Colonic mucosa (tissue), 4 donors: ENCODE measurements around the gene CUBN. TPM values are rescaled to one million over a fixed set of nuclear protein-coding genes. Genes with fewer than 3 reads are reported as not detected.

ENCODE experiments used
- DNase-seq: peaks from one replicate; pipeline ENCODE4 v3.0.0-alpha.2; 2020
- H3K27ac ChIP-seq: fragments of 200-600 bp; one replicate; pipeline ENCODE4 v1.8.0; 2021
- H3K27me3 ChIP-seq: fragments of 200-600 bp; one replicate; pipeline ENCODE4 v1.8.0; 2021
- H3K36me3 ChIP-seq: fragments of 200-600 bp; one replicate; pipeline ENCODE4 v1.8.0; 2021
- H3K4me1 ChIP-seq: fragments of 200-600 bp; one replicate; pipeline ENCODE4 v1.8.0; 2021; ENCODE audit warnings: mild to moderate bottlenecking
- H3K4me3 ChIP-seq: fragments of 200-600 bp; one replicate; pipeline ENCODE4 v1.8.0; 2021
- H3K9ac ChIP-seq, 2 donors: one replicate each; pipeline ENCODE4 v1.7.0; 2013; ENCODE audit warnings: control low read depth in 2 of 2, low read depth in 2 of 2, low read length in 2 of 2
- H3K9me3 ChIP-seq: fragments of 200-600 bp; one replicate; pipeline ENCODE4 v1.8.0; 2021
- intact Hi-C: fragments of 100-400 bp; cut with DNase I; formaldehyde crosslinking; loops from one replicate; pipeline ENCODE4 v1.14.1; 2022
- total RNA-seq, 2 donors: library from RNA; stranded (reverse); fragmentation: NEBNext Ultra II Directional in 1 of 2; extraction: Animal tissue kit (Norgen Biotek cat#: 25700) in 1 of 2; gene quantifications; one replicate each; pipeline ENCODE4 v1.2.1, GENCODE V29; 2021
- TF ChIP-seq, protein P1 (sequence below): fragments of 200-600 bp; IDR thresholded peaks from one replicate; pipeline ENCODE4 v1.8.0; 2022; ENCODE audit warnings: antibody characterized with exemption, mild to moderate bottlenecking
- donor health status: healthy.
- donor health status: DM: no; HTN: no; CAD: no.
- donor health status: DM: no; HTN: no; CAD: no.

Gene CUBN
- total RNA-seq, 2 donors from 2014 or later = 0.25 to 0.42 TPM

DNA sequence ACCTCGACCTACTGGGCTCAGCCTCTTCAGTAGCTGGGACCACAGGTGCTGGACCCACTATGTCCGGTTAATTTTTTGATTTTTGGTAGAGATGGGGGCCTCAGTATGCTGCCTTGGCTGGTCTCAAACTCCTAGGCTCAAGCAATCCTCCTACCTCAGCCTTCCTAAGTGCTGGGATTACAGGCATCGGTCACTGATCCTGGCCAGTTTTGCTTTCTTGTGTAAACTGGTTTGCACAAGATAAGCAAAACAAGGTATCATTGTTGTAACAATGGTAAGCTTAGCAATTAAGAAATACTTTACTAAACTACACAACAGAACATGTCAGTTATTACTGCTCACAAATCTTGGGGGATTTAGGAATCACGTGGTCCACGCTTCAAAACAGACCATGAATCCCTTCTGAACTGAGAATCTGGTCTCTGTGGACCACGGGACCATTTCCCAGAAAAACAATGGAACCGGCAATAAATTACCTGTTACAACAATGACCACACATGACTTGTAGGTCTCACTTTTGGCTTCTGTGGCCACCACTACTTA, 349.2 kb downstream of the CUBN start:
- no peaks in the 10 kb centered on the region for H3K27me3 ChIP-seq
- no peaks in the 10 kb centered on the region for H3K36me3 ChIP-seq
- TF ChIP-seq, protein P1, sequence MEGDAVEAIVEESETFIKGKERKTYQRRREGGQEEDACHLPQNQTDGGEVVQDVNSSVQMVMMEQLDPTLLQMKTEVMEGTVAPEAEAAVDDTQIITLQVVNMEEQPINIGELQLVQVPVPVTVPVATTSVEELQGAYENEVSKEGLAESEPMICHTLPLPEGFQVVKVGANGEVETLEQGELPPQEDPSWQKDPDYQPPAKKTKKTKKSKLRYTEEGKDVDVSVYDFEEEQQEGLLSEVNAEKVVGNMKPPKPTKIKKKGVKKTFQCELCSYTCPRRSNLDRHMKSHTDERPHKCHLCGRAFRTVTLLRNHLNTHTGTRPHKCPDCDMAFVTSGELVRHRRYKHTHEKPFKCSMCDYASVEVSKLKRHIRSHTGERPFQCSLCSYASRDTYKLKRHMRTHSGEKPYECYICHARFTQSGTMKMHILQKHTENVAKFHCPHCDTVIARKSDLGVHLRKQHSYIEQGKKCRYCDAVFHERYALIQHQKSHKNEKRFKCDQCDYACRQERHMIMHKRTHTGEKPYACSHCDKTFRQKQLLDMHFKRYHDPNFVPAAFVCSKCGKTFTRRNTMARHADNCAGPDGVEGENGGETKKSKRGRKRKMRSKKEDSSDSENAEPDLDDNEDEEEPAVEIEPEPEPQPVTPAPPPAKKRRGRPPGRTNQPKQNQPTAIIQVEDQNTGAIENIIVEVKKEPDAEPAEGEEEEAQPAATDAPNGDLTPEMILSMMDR = no peak
- no peak overlapping the region for H3K4me3 ChIP-seq
- H3K4me1 ChIP-seq = no peaks in the 10 kb centered on the region
- DNase-seq = no peak
- no peak overlapping the region for H3K9ac ChIP-seq
- no peak overlapping the region for H3K27ac ChIP-seq
- H3K9me3 ChIP-seq = no peaks in the 10 kb centered on the region
- intact Hi-C loops = no loop called here

DNA sequence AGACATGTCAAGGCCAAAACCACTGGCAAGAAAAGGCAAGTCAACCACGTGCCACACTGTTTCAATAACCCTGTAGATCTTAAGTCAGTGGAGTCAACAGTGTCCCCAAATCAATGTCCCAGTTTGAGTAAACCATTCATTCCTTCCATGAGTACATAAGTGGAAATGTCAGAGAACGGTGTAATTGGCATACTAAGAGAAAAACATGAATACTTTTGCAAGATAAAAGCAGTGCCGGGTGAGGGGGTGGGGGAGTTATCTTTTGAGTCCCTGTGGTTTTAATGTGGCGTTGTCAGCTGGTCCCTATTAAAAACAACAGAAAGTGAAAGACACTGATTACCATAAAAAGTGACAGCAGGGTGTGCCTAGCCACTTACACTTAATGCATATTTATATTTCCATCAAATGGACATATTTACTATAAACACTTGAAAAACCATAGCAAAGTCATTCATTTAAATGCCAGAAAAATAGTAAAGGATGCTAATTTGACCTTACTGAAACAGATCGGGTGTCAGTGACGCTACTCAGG, 350.2 kb downstream of the CUBN start:
- no peaks in the 10 kb centered on the region for H3K27me3 ChIP-seq
- no peaks in the 10 kb centered on the region for H3K4me1 ChIP-seq
- H3K36me3 ChIP-seq = no peaks in the 10 kb centered on the region
- TF ChIP-seq, protein P1 = no peak
- H3K27ac ChIP-seq = no peak overlapping the region
- H3K9me3 ChIP-seq = no peaks in the 10 kb centered on the region
- no peak overlapping the region for H3K4me3 ChIP-seq
- intact Hi-C loops = loop anchor here (10.0 kb wide), 1 partner anchor 875 kb away; no protein-coding TSS in a partner anchor
- no peak for DNase-seq
- no peak overlapping the region for H3K9ac ChIP-seq

DNA sequence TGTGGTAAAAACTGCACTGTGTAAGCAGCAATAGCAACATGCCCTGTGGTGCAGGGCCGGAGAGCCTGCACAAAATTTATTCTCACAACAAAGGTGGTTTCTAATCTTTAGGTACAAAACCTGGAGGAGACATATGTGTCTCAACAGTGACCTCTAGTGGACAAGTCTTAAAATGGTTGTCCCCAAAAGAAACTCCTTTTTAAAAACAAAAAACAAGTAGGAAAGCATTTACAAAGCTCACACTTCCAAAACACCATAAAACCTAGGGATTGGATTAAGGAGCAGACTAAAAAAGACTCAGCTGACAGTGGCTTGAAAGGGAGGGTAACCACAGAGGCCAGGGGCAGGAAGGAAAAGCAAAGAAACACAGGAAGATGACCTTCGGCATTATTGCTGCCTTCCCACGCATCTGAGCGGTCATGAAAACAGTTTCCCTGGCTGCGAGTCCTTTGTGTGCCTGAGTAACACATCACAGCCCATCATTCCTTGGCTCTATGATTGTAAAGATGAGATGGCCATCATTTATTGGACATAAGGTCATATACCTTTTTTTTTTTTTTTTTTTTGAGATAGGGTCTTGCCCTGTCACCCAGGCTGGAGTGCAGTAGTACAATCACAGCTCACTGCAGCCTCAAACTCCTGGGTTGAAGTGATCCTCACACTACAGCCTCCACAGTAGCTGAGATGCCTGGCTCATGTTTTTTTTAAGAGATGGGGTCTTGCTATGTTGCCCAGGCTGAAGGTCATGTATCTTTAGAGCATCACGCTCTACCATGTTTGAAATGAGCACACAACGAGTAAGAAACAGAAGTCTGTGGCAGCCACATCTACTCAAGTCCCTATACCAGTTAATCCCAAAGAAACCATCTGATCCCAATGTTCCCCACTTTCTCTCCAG, 351.9 kb downstream of the CUBN start:
- TF ChIP-seq, protein P1 = peak; percentile 85
- H3K4me1 ChIP-seq = no peaks in the 10 kb centered on the region
- no peaks in the 10 kb centered on the region for H3K27me3 ChIP-seq
- intact Hi-C loops = loop anchor here (10.0 kb wide), 1 partner anchor 873 kb away; no protein-coding TSS in a partner anchor
- no peaks in the 10 kb centered on the region for H3K9me3 ChIP-seq
- H3K9ac ChIP-seq = no peak overlapping the region
- peak overlapping the region; percentile 3 for H3K27ac ChIP-seq
- no peaks in the 10 kb centered on the region for H3K36me3 ChIP-seq
- DNase-seq = no peak
- H3K4me3 ChIP-seq = no peak overlapping the region

DNA sequence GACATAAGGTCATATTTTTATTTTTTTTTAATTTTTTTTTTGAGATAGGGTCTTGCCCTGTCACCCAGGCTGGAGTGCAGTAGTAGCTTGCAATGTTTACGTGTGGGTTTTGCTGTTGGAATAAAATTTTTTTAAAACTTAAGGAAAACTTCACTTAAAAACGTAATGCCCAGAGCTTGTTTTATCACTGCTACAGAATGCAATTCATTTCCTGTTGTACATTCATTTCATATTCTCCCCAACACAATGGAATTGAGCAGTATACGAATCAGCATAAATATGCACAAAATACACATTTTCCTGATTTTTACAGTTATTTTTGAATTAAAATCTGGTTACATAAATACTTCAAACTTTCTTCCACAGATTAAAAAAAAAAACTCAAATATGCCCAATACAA, 352.7 kb downstream of the CUBN start:
- no peak overlapping the region for H3K27ac ChIP-seq
- no peaks in the 10 kb centered on the region for H3K27me3 ChIP-seq
- no peak overlapping the region for H3K4me3 ChIP-seq
- TF ChIP-seq, protein P1 = no peak
- intact Hi-C loops = loop anchor here (10.0 kb wide), 1 partner anchor 872 kb away; no protein-coding TSS in a partner anchor
- no peak for DNase-seq
- H3K9me3 ChIP-seq = no peaks in the 10 kb centered on the region
- no peaks in the 10 kb centered on the region for H3K4me1 ChIP-seq
- H3K36me3 ChIP-seq = no peaks in the 10 kb centered on the region
- H3K9ac ChIP-seq = no peak overlapping the region

Other genes starting within 250 kb of the CUBN start
- 1 to 10 TPM; 3.4 to 3.5 TPM for gene TRDMT1, start 71.9 kb upstream of the CUBN start, total RNA-seq
- gene VIM, start 98.4 kb upstream of the CUBN start, total RNA-seq = 100 to 1,000 TPM; 121 to 326 TPM